ENCODE data around the gene EGFR. TPM values are rescaled to one million over a fixed set of nuclear protein-coding genes. Genes with fewer than 3 reads are reported as not detected.

EGFR gene
- polyA plus RNA-seq, 1 donor from 2014 or later: 0.22 TPM

GRCh38 chr7:55193245-55193644, 174.4 kb downstream of the EGFR start:
- Histone ChIP-seq H3K9me2 (ENCODE audit: insufficient read depth, low read length) (no peaks in the 10 kb centered on the region), H3K4me3 (ENCODE audit: low read length) (no peak overlapping the region), H2AFZ (ENCODE audit: low read depth, low read length) (no peak overlapping the region), H3K27me3 (ENCODE audit: insufficient read depth, low read depth, low read length) (no peaks in the 10 kb centered on the region), H3K9ac (ENCODE audit: low read length) (no peak overlapping the region), H4K20me1 (ENCODE audit: insufficient read depth) (no peaks in the 10 kb centered on the region), H3K36me3 (ENCODE audit: insufficient read depth, low read length) (no peaks in the 10 kb centered on the region), H3K4me2 (ENCODE audit: low read length) (no peak overlapping the region), H3K9me3 (ENCODE audit: low read length) (no peaks in the 10 kb centered on the region), H3K79me2 (replicated peaks; ENCODE audit: insufficient read depth, low read length) (no peaks in the 10 kb centered on the region), H3F3A (ENCODE audit: insufficient read depth, low read length, poor library complexity, severe bottlenecking) (no peaks in the 10 kb centered on the region), H3K27ac (ENCODE audit: low read length) (no peak overlapping the region)
- TF ChIP-seq EP300 (conservative IDR thresholded peaks at IDR 0.05; ENCODE audit: poor library complexity, severe bottlenecking) (no peak), TAF1 (IDR thresholded peaks at IDR 0.05; ENCODE audit: low read depth) (no peak), CTCF (IDR thresholded peaks at IDR 0.05; ENCODE audit: poor library complexity, severe bottlenecking) (no peak), MXI1 (conservative IDR thresholded peaks at IDR 0.05; ENCODE audit: poor library complexity, severe bottlenecking) (no peak), EZH2 (IDR thresholded peaks at IDR 0.05; ENCODE audit: borderline replicate concordance, insufficient read depth, low read length, poor library complexity, severe bottlenecking) (no peak), REST (IDR thresholded peaks at IDR 0.05; ENCODE audit: borderline replicate concordance) (no peak), SMC3 (conservative IDR thresholded peaks at IDR 0.05; ENCODE audit: poor library complexity) (no peak), RAD21 (conservative IDR thresholded peaks at IDR 0.05) (no peak), POLR2AphosphoS5 (IDR thresholded peaks at IDR 0.05) (no peak)

- H2AFZ ChIP-seq (ENCODE audit: low read depth, low read length): no peak overlapping the region
- no peaks in the 10 kb centered on the region for H3K9me3 ChIP-seq (ENCODE audit: low read length)
- no peaks in the 10 kb centered on the region for H3K9me2 ChIP-seq (ENCODE audit: insufficient read depth, low read length)
- no peak overlapping the region for H3K4me3 ChIP-seq (ENCODE audit: low read length)
- no peaks in the 10 kb centered on the region for H3K79me2 ChIP-seq (replicated peaks; ENCODE audit: insufficient read depth, low read length)
- H3K9ac ChIP-seq (ENCODE audit: low read length): no peak overlapping the region
- H3F3A ChIP-seq (ENCODE audit: insufficient read depth, low read length, poor library complexity, severe bottlenecking): no peaks in the 10 kb centered on the region
- TF ChIP-seq REST (IDR thresholded peaks at IDR 0.05; ENCODE audit: borderline replicate concordance): no peak
- no peak for TF ChIP-seq RAD21 (conservative IDR thresholded peaks at IDR 0.05)
- TF ChIP-seq SMC3 (conservative IDR thresholded peaks at IDR 0.05; ENCODE audit: poor library complexity): no peak
- TF ChIP-seq EZH2 (IDR thresholded peaks at IDR 0.05; ENCODE audit: borderline replicate concordance, insufficient read depth, low read length, poor library complexity, severe bottlenecking): no peak
- H3K4me2 ChIP-seq (ENCODE audit: low read length): no peak overlapping the region
- no peaks in the 10 kb centered on the region for H3K36me3 ChIP-seq (ENCODE audit: insufficient read depth, low read length)
- H3K27me3 ChIP-seq (ENCODE audit: insufficient read depth, low read depth, low read length): no peaks in the 10 kb centered on the region
- no peaks in the 10 kb centered on the region for H4K20me1 ChIP-seq (ENCODE audit: insufficient read depth)
- H3K27ac ChIP-seq (ENCODE audit: low read length): no peak overlapping the region
Measured at GRCh38 chr7:55194522-55194921, 175.7 kb downstream of the EGFR start.

Data from neural cell (in vitro differentiated cells).